ENCODE data around the gene KREMEN1.
"Not testable (repeated sequence)": the region's sequence is repeated elsewhere in the genome, so short reads cannot be mapped to it uniquely, and the experiment has no call there.

KREMEN1 gene

GRCh38 chr22:29109822-29110221 is 37.0 kb downstream of the KREMEN1 start:
- no peak for FAIRE-seq

- no peak for FAIRE-seq
These were observed 38.1 kb downstream of the KREMEN1 start for GRCh38 chr22:29110946-29111345.

GRCh38 chr22:29112121-29112520 is 39.3 kb downstream of the KREMEN1 start:
- FAIRE-seq: no peak

GRCh38 chr22:29112681-29113080 is 39.8 kb downstream of the KREMEN1 start:
- no peak for FAIRE-seq

GRCh38 chr22:29113319-29113718 is 40.5 kb downstream of the KREMEN1 start:
- FAIRE-seq: no peak

- no peak for FAIRE-seq
These were observed 41.6 kb downstream of the KREMEN1 start for GRCh38 chr22:29114392-29114791.

- no peak for FAIRE-seq
These were observed 43.0 kb downstream of the KREMEN1 start for GRCh38 chr22:29115682-29116288.

GRCh38 chr22:29116397-29117123 is 43.7 kb downstream of the KREMEN1 start:
- FAIRE-seq: no peak

- no peak for FAIRE-seq
These were observed 45.1 kb downstream of the KREMEN1 start for GRCh38 chr22:29117799-29118477.

GRCh38 chr22:29120098-29120912 is 47.5 kb downstream of the KREMEN1 start:
- not testable (repeated sequence) for FAIRE-seq

- FAIRE-seq: no peak
These were observed 48.3 kb downstream of the KREMEN1 start for GRCh38 chr22:29121124-29121523.

GRCh38 chr22:29122041-29122440 is 49.2 kb downstream of the KREMEN1 start:
- no peak for FAIRE-seq

- no peak for FAIRE-seq
These were observed 52.1 kb downstream of the KREMEN1 start for GRCh38 chr22:29124777-29125442.

- FAIRE-seq: no peak
These were observed 52.6 kb downstream of the KREMEN1 start for GRCh38 chr22:29125443-29125778.

GRCh38 chr22:29125844-29126243 is 53.0 kb downstream of the KREMEN1 start:
- FAIRE-seq: no peak

- peak; percentile 94 for FAIRE-seq
These were observed 54.0 kb downstream of the KREMEN1 start for GRCh38 chr22:29126670-29127395.

- FAIRE-seq: no peak
These were observed 56.3 kb downstream of the KREMEN1 start for GRCh38 chr22:29128891-29129807.

GRCh38 chr22:29129808-29130140 is 56.9 kb downstream of the KREMEN1 start:
- FAIRE-seq: peak; percentile 43

GRCh38 chr22:29130476-29130875 is 57.6 kb downstream of the KREMEN1 start:
- no peak for FAIRE-seq

- no peak for FAIRE-seq
These were observed 60.8 kb downstream of the KREMEN1 start for GRCh38 chr22:29133603-29134133.

GRCh38 chr22:29134448-29134847 is 61.6 kb downstream of the KREMEN1 start:
- no peak for FAIRE-seq
